ENCODE results near the gene PPP1R27.

DNA sequence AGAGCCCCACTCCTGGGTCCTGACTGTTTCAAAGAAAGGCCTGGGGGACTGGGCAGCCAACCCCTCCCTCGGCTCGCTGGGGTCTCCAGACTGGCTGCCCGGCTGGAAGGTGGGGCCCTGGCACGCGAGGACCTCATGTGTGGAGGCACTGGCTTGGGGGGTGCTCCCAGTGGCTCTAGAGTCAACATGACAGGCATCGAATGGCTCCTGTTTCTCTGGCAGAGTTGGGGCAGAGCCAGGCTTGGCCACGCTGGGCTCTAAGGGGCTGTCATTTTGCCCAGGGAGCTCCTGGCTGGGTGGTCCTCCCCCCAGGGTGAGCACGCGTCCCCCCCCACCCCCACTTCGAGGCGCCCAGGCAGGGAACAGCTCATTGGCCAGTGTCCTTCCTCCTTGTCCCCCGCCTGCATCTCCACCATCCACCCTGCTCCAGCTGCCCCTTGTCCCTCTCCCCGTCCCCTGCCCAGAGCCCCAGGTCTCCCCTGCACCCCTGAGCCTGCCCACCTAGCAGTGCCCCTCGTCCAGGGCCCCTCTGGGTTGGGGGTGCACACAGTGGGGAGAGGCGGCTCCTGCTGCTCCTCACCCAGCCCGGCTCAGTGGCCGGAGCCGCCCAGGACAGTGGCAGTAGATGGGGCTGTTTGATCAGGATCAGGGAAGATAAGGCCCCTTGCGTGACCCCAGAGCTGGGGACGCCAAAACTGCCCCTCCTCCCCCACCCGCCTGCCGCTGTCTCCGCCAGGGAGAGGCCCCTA, 28.2 kb downstream of the PPP1R27 start:
- TF ChIP-seq, protein P1, sequence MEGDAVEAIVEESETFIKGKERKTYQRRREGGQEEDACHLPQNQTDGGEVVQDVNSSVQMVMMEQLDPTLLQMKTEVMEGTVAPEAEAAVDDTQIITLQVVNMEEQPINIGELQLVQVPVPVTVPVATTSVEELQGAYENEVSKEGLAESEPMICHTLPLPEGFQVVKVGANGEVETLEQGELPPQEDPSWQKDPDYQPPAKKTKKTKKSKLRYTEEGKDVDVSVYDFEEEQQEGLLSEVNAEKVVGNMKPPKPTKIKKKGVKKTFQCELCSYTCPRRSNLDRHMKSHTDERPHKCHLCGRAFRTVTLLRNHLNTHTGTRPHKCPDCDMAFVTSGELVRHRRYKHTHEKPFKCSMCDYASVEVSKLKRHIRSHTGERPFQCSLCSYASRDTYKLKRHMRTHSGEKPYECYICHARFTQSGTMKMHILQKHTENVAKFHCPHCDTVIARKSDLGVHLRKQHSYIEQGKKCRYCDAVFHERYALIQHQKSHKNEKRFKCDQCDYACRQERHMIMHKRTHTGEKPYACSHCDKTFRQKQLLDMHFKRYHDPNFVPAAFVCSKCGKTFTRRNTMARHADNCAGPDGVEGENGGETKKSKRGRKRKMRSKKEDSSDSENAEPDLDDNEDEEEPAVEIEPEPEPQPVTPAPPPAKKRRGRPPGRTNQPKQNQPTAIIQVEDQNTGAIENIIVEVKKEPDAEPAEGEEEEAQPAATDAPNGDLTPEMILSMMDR (IDR thresholded peaks at IDR 0.05) = no peak
- TF ChIP-seq POLR2A (IDR thresholded peaks at IDR 0.05) = no peak

All from body of pancreas (tissue), 4 donors.